Epithelial cell of esophagus (primary cell): ENCODE data around the gene GPR139.

Experiments used
- DNase-seq: peaks from one replicate; pipeline ENCODE4 v3.0.0; 2010; ENCODE audit warnings: low read depth
- H3K4me3 ChIP-seq: 2 replicates; pipeline ENCODE4 v1.5.1; 2011; ENCODE audit warnings: mild to moderate bottlenecking, low read length, control low read depth
- CTCF ChIP-seq: IDR thresholded peaks from 2 replicates; pipeline ENCODE4 v1.5.1; 2011; ENCODE audit warnings: low read depth, mild to moderate bottlenecking, low read length, control low read depth, inconsistent platforms; ENCODE audit not compliant: insufficient read depth; ENCODE audit errors: missing control alignments

The GPR139 gene

GRCh38 chr16:20073203-20074098 lies at the start of gene GPR139:
GPR139 (minus strand) TSS chr16:20073890; CDS start chr16:20073616, 274 bp downstream.
- no peak for TF ChIP-seq CTCF

GRCh38 chr16:20122011-20122410 lies 48.3 kb upstream of the GPR139 start:
- no peak overlapping the region for H3K4me3 ChIP-seq
- TF ChIP-seq CTCF: no peak
- DNase-seq: no peak

More at GRCh38 chr16:20073203-20074098, at the start of gene GPR139:
- DNase-seq: no peak
- H3K4me3 ChIP-seq: no peak within 1 kb of the TSS

GRCh38 chr16:20114356-20114755 lies 40.7 kb upstream of the GPR139 start:
- peak; percentile 9 for DNase-seq

GRCh38 chr16:20111143-20111542 lies 37.5 kb upstream of the GPR139 start:
- H3K4me3 ChIP-seq: no peak overlapping the region
- no peak for TF ChIP-seq CTCF
- no peak for DNase-seq

More at GRCh38 chr16:20114356-20114755, 40.7 kb upstream of the GPR139 start:
- no peak for TF ChIP-seq CTCF
- no peak overlapping the region for H3K4me3 ChIP-seq

GRCh38 chr16:20107083-20107482 lies 33.4 kb upstream of the GPR139 start:
- DNase-seq: no peak
- no peak for TF ChIP-seq CTCF
- no peak overlapping the region for H3K4me3 ChIP-seq

GRCh38 chr16:20104563-20105183 lies 31.0 kb upstream of the GPR139 start:
- no peak for TF ChIP-seq CTCF
- H3K4me3 ChIP-seq: no peak overlapping the region
- no peak for DNase-seq
